ENCODE results near the gene KLF7. TPM values are rescaled to one million over a fixed set of nuclear protein-coding genes. Genes with fewer than 3 reads are reported as not detected.

KLF7 gene
- total RNA-seq, 1 donor from 2014 or later, result 35.8 TPM

DNA sequence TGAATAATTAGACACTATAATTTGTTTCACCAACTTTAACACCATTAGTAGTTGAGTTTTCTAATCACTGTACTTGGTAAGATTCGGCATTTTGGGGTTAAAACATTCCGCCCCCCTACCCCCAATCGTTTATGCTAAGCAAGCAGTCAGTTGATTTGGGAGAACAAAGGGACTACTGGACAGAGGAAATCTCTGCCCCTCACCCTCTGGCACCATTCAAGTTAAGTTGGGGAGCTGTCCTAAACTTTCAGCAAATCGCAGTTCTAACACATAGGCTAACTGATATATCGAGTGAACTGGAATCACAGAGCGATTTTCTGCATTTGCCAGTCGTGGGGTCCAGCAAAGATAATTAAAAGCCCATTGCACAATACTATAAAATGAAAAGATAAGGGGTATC lies 5.6 kb downstream of the KLF7 start:
- TF ChIP-seq POLR2AphosphoS5 (IDR thresholded peaks at IDR 0.05; ENCODE audit: insufficient read depth in 1 of 2, low read depth in 1 of 2), result no peak
- no peak for TF ChIP-seq POLR2A (IDR thresholded peaks at IDR 0.05)
- TF ChIP-seq CTCF (IDR thresholded peaks at IDR 0.05), result no peak
- intact Hi-C loops (cut with DNase I), result loop anchor here (10.0 kb wide), 2 partner anchors 75 to 175 kb away; no protein-coding TSS in a partner anchor
- H3K9me3 ChIP-seq, result no peaks in the 10 kb centered on the region
- peaks cover 73% of the 10 kb centered on the region for H3K4me1 ChIP-seq
- no peaks in the 10 kb centered on the region for H3K36me3 ChIP-seq
- H3K27ac ChIP-seq, result no peak overlapping the region
- no peak for DNase-seq (ENCODE audit: extremely low spot score in 2 of 2)
- H3K4me3 ChIP-seq, result no peak overlapping the region
- H3K27me3 ChIP-seq, result no peaks in the 10 kb centered on the region

- Histone ChIP-seq H3K27ac (no peak overlapping the region), H3K4me3 (no peak overlapping the region), H3K36me3 (no peaks in the 10 kb centered on the region), H3K27me3 (no peaks in the 10 kb centered on the region), H3K4me1 (peaks cover 85% of the 10 kb centered on the region), H3K9me3 (no peaks in the 10 kb centered on the region)
- intact Hi-C loops (cut with DNase I), result no loop called here
- no peak for DNase-seq (ENCODE audit: extremely low spot score in 2 of 2)
- TF ChIP-seq POLR2A (IDR thresholded peaks at IDR 0.05) (no peak), CTCF (IDR thresholded peaks at IDR 0.05) (no peak), POLR2AphosphoS5 (IDR thresholded peaks at IDR 0.05; ENCODE audit: insufficient read depth in 1 of 2, low read depth in 1 of 2) (no peak)
Observed at GRCh38 chr2:207159002-207159401, 6.7 kb downstream of the KLF7 start.

- Histone ChIP-seq H3K4me1 (peaks cover 91% of the 10 kb centered on the region), H3K27me3 (no peaks in the 10 kb centered on the region), H3K27ac (peak overlapping the region; percentile 51), H3K4me3 (no peak overlapping the region), H3K36me3 (no peaks in the 10 kb centered on the region), H3K9me3 (no peaks in the 10 kb centered on the region)
- intact Hi-C loops (cut with DNase I), result no loop called here
- DNase-seq (ENCODE audit: extremely low spot score in 2 of 2), result no peak
- no peak for TF ChIP-seq POLR2A (IDR thresholded peaks at IDR 0.05)
- no peak for TF ChIP-seq POLR2AphosphoS5 (IDR thresholded peaks at IDR 0.05; ENCODE audit: insufficient read depth in 1 of 2, low read depth in 1 of 2)
- no peak for TF ChIP-seq CTCF (IDR thresholded peaks at IDR 0.05)
Observed at GRCh38 chr2:207157731-207158130, 8.0 kb downstream of the KLF7 start.

GRCh38 chr2:207157162-207157481 lies 8.6 kb downstream of the KLF7 start:
- Histone ChIP-seq H3K9me3 (no peaks in the 10 kb centered on the region), H3K4me3 (no peak overlapping the region), H3K27ac (no peak overlapping the region), H3K27me3 (no peaks in the 10 kb centered on the region), H3K4me1 (peaks cover 91% of the 10 kb centered on the region), H3K36me3 (no peaks in the 10 kb centered on the region)
- intact Hi-C loops (cut with DNase I), result no loop called here
- DNase-seq (ENCODE audit: extremely low spot score in 2 of 2), result no peak
- no peak for TF ChIP-seq POLR2A (IDR thresholded peaks at IDR 0.05)
- TF ChIP-seq POLR2AphosphoS5 (IDR thresholded peaks at IDR 0.05; ENCODE audit: insufficient read depth in 1 of 2, low read depth in 1 of 2), result peak in 1 of 2 donors; percentile 13

DNA sequence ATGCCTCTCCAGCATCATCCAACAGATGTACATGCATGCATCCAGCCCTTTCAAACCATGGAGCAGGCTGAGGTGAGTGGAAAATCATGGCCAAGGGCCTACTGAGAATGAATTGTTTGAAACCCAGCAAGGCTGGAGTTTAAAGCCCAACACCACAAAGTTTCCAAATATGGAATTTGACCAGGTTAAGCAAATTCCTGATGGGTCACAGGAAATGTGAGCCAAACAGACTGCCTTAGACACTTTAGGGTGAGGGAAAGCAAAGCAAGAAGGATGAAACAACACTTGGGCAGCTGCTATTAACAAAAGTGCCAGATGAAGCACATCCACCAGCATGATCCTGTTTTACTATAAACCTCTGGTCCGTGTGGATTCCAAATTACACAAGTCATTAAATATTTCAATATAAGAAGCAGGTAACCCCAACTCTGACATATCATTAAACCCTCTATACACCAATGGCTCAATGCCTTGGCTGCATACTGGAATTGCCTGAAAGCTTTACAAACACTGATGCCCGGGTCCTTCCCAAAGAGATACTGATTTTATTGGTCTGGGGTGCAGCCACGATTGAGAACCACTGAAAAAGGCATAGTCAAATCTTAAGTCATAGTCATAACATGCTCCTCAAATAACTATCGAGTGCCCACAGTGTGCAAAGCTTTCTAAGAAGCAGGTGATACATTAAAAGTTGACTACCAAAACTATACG lies 9.1 kb downstream of the KLF7 start:
- no peak for TF ChIP-seq POLR2AphosphoS5 (IDR thresholded peaks at IDR 0.05; ENCODE audit: insufficient read depth in 1 of 2, low read depth in 1 of 2)
- TF ChIP-seq POLR2A (IDR thresholded peaks at IDR 0.05), result no peak
- no peak for TF ChIP-seq CTCF (IDR thresholded peaks at IDR 0.05)
- no peak for DNase-seq (ENCODE audit: extremely low spot score in 2 of 2)
- H3K27ac ChIP-seq, result no peak overlapping the region
- H3K27me3 ChIP-seq, result no peaks in the 10 kb centered on the region
- H3K36me3 ChIP-seq, result no peaks in the 10 kb centered on the region
- H3K4me3 ChIP-seq, result no peak overlapping the region
- intact Hi-C loops (cut with DNase I), result no loop called here
- H3K9me3 ChIP-seq, result no peaks in the 10 kb centered on the region
- H3K4me1 ChIP-seq, result peaks cover 93% of the 10 kb centered on the region
